Upper lobe of left lung (tissue), 4 donors: ENCODE data around the gene MICAL2.

Experiments used
- POLR2AphosphoS5 ChIP-seq, 2 donors: sonication (generic); formaldehyde crosslinking; IDR thresholded peaks; one replicate each; pipeline ENCODE4 v1.5.1; 2017; ENCODE audit warnings: antibody characterized with exemption in 2 of 2
- TF ChIP-seq, protein P1 (sequence below), 6 experiments: fragments of 450-650 bp in 4 of 6; fragments of 200-600 bp in 2 of 6; sonication (generic) in 2 of 6; IDR thresholded peaks; one replicate each; pipeline ENCODE4 v1.5.1; 2016 to 2019; ENCODE audit warnings: antibody characterized with exemption in 6 of 6

- TF ChIP-seq, protein P1, sequence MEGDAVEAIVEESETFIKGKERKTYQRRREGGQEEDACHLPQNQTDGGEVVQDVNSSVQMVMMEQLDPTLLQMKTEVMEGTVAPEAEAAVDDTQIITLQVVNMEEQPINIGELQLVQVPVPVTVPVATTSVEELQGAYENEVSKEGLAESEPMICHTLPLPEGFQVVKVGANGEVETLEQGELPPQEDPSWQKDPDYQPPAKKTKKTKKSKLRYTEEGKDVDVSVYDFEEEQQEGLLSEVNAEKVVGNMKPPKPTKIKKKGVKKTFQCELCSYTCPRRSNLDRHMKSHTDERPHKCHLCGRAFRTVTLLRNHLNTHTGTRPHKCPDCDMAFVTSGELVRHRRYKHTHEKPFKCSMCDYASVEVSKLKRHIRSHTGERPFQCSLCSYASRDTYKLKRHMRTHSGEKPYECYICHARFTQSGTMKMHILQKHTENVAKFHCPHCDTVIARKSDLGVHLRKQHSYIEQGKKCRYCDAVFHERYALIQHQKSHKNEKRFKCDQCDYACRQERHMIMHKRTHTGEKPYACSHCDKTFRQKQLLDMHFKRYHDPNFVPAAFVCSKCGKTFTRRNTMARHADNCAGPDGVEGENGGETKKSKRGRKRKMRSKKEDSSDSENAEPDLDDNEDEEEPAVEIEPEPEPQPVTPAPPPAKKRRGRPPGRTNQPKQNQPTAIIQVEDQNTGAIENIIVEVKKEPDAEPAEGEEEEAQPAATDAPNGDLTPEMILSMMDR (IDR thresholded peaks at IDR 0.05): peak in 3 of 6 experiments; percentile 6 to 37 (median 6)
- TF ChIP-seq POLR2AphosphoS5 (IDR thresholded peaks at IDR 0.05): peak; percentile 24 to 60
Measured at GRCh38 chr11:12110201-12110713, at the start of gene MICAL2.
